Suprapubic skin (tissue), 3 donors: Measurements from ENCODE around the gene PCK2.

Experiments used
- EP300 ChIP-seq: sonication (generic); formaldehyde crosslinking; IDR thresholded peaks from one replicate; pipeline ENCODE4 v1.6.1; 2017; ENCODE audit warnings: antibody characterized with exemption
- POLR2A ChIP-seq, 2 donors: fragments of 450-650 bp; IDR thresholded peaks; one replicate each; pipeline ENCODE4 v1.6.1; 2017; ENCODE audit warnings: antibody characterized with exemption in 2 of 2, mild to moderate bottlenecking in 2 of 2, moderate library complexity in 2 of 2
- TF ChIP-seq, protein P1 (sequence below), 2 donors: fragments of 200-600 bp in 1 of 2; fragments of 450-650 bp in 1 of 2; sonication (generic) in 1 of 2; IDR thresholded peaks; one replicate each; pipeline ENCODE4 v1.5.1; 2016 to 2019; ENCODE audit warnings: antibody characterized with exemption in 2 of 2, mild to moderate bottlenecking in 1 of 2, moderate library complexity in 1 of 2

DNA sequence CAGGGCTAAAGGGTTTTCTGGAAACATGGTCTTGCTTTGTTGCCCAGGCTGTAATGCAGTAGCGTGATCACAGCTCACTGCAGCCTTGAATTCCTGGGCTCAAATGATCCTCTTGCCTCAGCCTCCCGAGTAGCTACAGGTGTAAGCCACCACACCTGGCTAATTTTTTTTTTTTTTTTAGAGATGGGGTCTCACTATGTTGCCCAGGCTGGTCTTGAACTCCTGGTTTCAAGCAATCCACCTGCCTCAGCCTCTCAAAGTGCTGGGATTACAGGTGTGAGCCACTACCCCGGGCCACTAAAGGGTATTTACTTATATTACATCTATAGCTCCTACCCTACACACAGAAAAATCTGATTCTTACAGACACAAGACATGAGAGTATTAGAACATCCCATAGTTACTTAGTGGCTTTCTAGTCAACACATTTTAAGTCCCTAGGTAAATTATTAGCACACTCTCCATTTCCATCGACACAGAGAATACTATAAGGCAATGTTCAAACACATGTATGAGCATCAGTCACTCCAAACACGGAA lies 14.3 kb downstream of the PCK2 start:
- TF ChIP-seq EP300: no peak
- TF ChIP-seq, protein P1, sequence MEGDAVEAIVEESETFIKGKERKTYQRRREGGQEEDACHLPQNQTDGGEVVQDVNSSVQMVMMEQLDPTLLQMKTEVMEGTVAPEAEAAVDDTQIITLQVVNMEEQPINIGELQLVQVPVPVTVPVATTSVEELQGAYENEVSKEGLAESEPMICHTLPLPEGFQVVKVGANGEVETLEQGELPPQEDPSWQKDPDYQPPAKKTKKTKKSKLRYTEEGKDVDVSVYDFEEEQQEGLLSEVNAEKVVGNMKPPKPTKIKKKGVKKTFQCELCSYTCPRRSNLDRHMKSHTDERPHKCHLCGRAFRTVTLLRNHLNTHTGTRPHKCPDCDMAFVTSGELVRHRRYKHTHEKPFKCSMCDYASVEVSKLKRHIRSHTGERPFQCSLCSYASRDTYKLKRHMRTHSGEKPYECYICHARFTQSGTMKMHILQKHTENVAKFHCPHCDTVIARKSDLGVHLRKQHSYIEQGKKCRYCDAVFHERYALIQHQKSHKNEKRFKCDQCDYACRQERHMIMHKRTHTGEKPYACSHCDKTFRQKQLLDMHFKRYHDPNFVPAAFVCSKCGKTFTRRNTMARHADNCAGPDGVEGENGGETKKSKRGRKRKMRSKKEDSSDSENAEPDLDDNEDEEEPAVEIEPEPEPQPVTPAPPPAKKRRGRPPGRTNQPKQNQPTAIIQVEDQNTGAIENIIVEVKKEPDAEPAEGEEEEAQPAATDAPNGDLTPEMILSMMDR (IDR thresholded peaks at IDR 0.05): no peak
- TF ChIP-seq POLR2A (IDR thresholded peaks at IDR 0.05): no peak
